ENCODE data around the gene TMEM250. TPM values are rescaled to one million over a fixed set of nuclear protein-coding genes. Genes with fewer than 3 reads are reported as not detected.

TMEM250 gene
- polyA plus RNA-seq, 1 of the 3 experiments (the other 2 are of a cell fraction): 25.9 TPM

- TF ChIP-seq, protein P1, sequence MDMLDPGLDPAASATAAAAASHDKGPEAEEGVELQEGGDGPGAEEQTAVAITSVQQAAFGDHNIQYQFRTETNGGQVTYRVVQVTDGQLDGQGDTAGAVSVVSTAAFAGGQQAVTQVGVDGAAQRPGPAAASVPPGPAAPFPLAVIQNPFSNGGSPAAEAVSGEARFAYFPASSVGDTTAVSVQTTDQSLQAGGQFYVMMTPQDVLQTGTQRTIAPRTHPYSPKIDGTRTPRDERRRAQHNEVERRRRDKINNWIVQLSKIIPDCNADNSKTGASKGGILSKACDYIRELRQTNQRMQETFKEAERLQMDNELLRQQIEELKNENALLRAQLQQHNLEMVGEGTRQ (IDR thresholded peaks at IDR 0.05; ENCODE audit: borderline replicate concordance, low read depth, low read length): no peak
- TF ChIP-seq JUND (IDR thresholded peaks at IDR 0.05) (no peak), FOXM1 (IDR thresholded peaks at IDR 0.05; ENCODE audit: low read depth) (no peak), TCF12 (IDR thresholded peaks at IDR 0.05) (no peak), NRF1 (IDR thresholded peaks at IDR 0.05; ENCODE audit: low read depth, low read length) (no peak), USF1 (IDR thresholded peaks at IDR 0.05; ENCODE audit: borderline replicate concordance, low read depth) (no peak), EZH2phosphoT487 (IDR thresholded peaks at IDR 0.05; ENCODE audit: borderline replicate concordance, low read depth) (no peak), RXRA (IDR thresholded peaks at IDR 0.05; ENCODE audit: borderline replicate concordance, low read depth) (no peak), TAF1 (IDR thresholded peaks at IDR 0.05; ENCODE audit: borderline replicate concordance, low read depth, low read length) (no peak), RCOR1 (IDR thresholded peaks at IDR 0.05; ENCODE audit: low read length) (no peak), ELF1 (IDR thresholded peaks at IDR 0.05) (no peak), MEF2A (IDR thresholded peaks at IDR 0.05; ENCODE audit: borderline replicate concordance, low read depth) (no peak)
- peaks cover 68% of the 10 kb centered on the region for H3K79me2 ChIP-seq (ENCODE audit: insufficient read depth)
- POLR2A ChIA-PET: no interaction called here
- peaks cover 71% of the 10 kb centered on the region for H4K20me1 ChIP-seq (ENCODE audit: insufficient read depth)
- DNase-seq: peak; percentile 38
- no peaks in the 10 kb centered on the region for H3K9me3 ChIP-seq
- H3K27me3 ChIP-seq (ENCODE audit: insufficient read depth): no peaks in the 10 kb centered on the region
- WGBS (ENCODE audit: low lambda C conversion rate): 64% methylated on average over 11 of the region's 16 CpGs
- no peak overlapping the region for H3K27ac ChIP-seq (ENCODE audit: low read depth in 2 of 2, low read length in 1 of 2)
- H3K9me2 ChIP-seq: no peaks in the 10 kb centered on the region
- no peak overlapping the region for H3K4me2 ChIP-seq
- H3K4me3 ChIP-seq (ENCODE audit: low read depth in 2 of 2, low read length in 1 of 2): no peak overlapping the region
- no peak overlapping the region for H3K9ac ChIP-seq
- peaks cover 0 to 8% of the 10 kb centered on the region in 2 experiments for H3K36me3 ChIP-seq (replicated peaks in 1 of 2; ENCODE audit: control insufficient read depth in 1 of 2, insufficient read depth in 2 of 2, low read length in 1 of 2)
- CTCF ChIA-PET: no interaction called here
- H2AFZ ChIP-seq (ENCODE audit: low read depth): no peak overlapping the region
- no peaks in the 10 kb centered on the region for H3F3A ChIP-seq (replicated peaks; ENCODE audit: insufficient read depth)
- peaks cover 0 to 12% of the 10 kb centered on the region in 2 experiments; a peak in 1 of 4 replicates for H3K4me1 ChIP-seq (ENCODE audit: control insufficient read depth in 1 of 2, insufficient read depth in 2 of 2, low read depth in 1 of 2, low read length in 1 of 2)
Observed at GRCh38 chr9:136079211-136079915, 39.3 kb downstream of the TMEM250 start.

GRCh38 chr9:136078498-136079011 lies 40.1 kb downstream of the TMEM250 start:
- Histone ChIP-seq H3K4me2 (no peak overlapping the region), H3K36me3 (replicated peaks in 1 of 2; ENCODE audit: control insufficient read depth in 1 of 2, insufficient read depth in 2 of 2, low read length in 1 of 2) (peaks cover 0 to 6% of the 10 kb centered on the region in 2 experiments), H3K4me3 (ENCODE audit: low read depth in 2 of 2, low read length in 1 of 2) (no peak overlapping the region), H3K79me2 (ENCODE audit: insufficient read depth) (peaks cover 71% of the 10 kb centered on the region), H3K4me1 (ENCODE audit: control insufficient read depth in 1 of 2, insufficient read depth in 2 of 2, low read depth in 1 of 2, low read length in 1 of 2) (peaks cover 0 to 12% of the 10 kb centered on the region in 2 experiments; a peak in 1 of 4 replicates), H3K27me3 (ENCODE audit: insufficient read depth) (no peaks in the 10 kb centered on the region), H3K9ac (no peak overlapping the region), H2AFZ (ENCODE audit: low read depth) (no peak overlapping the region), H3F3A (replicated peaks; ENCODE audit: insufficient read depth) (no peaks in the 10 kb centered on the region), H4K20me1 (ENCODE audit: insufficient read depth) (peaks cover 64% of the 10 kb centered on the region), H3K9me2 (no peaks in the 10 kb centered on the region), H3K9me3 (no peaks in the 10 kb centered on the region), H3K27ac (ENCODE audit: low read depth in 2 of 2, low read length in 1 of 2) (no peak overlapping the region)
- peak; percentile 15 for DNase-seq
- POLR2A ChIA-PET: no interaction called here
- no peak for TF ChIP-seq JUND (IDR thresholded peaks at IDR 0.05)
- no peak for TF ChIP-seq EP300 (IDR thresholded peaks at IDR 0.05; ENCODE audit: borderline replicate concordance in 1 of 2, low read depth in 1 of 2, low read length in 1 of 2)
- no peak for TF ChIP-seq POLR2AphosphoS5 (IDR thresholded peaks at IDR 0.05; ENCODE audit: low read depth, low read length)
- no peak for TF ChIP-seq TEAD4 (IDR thresholded peaks at IDR 0.05; ENCODE audit: borderline replicate concordance, insufficient read depth)
- no peak for TF ChIP-seq CHD2 (IDR thresholded peaks at IDR 0.05; ENCODE audit: low read length, partially characterized antibody)
- TF ChIP-seq GABPA (IDR thresholded peaks at IDR 0.05; ENCODE audit: low read depth): no peak
- no peak for TF ChIP-seq MEF2A (IDR thresholded peaks at IDR 0.05; ENCODE audit: borderline replicate concordance, low read depth)
- TF ChIP-seq, protein P2, sequence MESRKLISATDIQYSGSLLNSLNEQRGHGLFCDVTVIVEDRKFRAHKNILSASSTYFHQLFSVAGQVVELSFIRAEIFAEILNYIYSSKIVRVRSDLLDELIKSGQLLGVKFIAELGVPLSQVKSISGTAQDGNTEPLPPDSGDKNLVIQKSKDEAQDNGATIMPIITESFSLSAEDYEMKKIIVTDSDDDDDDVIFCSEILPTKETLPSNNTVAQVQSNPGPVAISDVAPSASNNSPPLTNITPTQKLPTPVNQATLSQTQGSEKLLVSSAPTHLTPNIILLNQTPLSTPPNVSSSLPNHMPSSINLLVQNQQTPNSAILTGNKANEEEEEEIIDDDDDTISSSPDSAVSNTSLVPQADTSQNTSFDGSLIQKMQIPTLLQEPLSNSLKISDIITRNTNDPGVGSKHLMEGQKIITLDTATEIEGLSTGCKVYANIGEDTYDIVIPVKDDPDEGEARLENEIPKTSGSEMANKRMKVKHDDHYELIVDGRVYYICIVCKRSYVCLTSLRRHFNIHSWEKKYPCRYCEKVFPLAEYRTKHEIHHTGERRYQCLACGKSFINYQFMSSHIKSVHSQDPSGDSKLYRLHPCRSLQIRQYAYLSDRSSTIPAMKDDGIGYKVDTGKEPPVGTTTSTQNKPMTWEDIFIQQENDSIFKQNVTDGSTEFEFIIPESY (IDR thresholded peaks at IDR 0.05; ENCODE audit: borderline replicate concordance, low read depth): no peak
- no peak for TF ChIP-seq FOXJ3 (CRISPR knock-in tag; IDR thresholded peaks at IDR 0.05)
- TF ChIP-seq, protein P3, sequence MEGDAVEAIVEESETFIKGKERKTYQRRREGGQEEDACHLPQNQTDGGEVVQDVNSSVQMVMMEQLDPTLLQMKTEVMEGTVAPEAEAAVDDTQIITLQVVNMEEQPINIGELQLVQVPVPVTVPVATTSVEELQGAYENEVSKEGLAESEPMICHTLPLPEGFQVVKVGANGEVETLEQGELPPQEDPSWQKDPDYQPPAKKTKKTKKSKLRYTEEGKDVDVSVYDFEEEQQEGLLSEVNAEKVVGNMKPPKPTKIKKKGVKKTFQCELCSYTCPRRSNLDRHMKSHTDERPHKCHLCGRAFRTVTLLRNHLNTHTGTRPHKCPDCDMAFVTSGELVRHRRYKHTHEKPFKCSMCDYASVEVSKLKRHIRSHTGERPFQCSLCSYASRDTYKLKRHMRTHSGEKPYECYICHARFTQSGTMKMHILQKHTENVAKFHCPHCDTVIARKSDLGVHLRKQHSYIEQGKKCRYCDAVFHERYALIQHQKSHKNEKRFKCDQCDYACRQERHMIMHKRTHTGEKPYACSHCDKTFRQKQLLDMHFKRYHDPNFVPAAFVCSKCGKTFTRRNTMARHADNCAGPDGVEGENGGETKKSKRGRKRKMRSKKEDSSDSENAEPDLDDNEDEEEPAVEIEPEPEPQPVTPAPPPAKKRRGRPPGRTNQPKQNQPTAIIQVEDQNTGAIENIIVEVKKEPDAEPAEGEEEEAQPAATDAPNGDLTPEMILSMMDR (IDR thresholded peaks at IDR 0.05): no peak
- no peak for TF ChIP-seq FOXM1 (IDR thresholded peaks at IDR 0.05; ENCODE audit: low read depth)
- WGBS (ENCODE audit: low lambda C conversion rate): 93% methylated on average over 19 of the region's 27 CpGs
- CTCF ChIA-PET: no interaction called here

Data from SK-N-SH (cell line).